ENCODE results near the gene IRAK2.

DNA sequence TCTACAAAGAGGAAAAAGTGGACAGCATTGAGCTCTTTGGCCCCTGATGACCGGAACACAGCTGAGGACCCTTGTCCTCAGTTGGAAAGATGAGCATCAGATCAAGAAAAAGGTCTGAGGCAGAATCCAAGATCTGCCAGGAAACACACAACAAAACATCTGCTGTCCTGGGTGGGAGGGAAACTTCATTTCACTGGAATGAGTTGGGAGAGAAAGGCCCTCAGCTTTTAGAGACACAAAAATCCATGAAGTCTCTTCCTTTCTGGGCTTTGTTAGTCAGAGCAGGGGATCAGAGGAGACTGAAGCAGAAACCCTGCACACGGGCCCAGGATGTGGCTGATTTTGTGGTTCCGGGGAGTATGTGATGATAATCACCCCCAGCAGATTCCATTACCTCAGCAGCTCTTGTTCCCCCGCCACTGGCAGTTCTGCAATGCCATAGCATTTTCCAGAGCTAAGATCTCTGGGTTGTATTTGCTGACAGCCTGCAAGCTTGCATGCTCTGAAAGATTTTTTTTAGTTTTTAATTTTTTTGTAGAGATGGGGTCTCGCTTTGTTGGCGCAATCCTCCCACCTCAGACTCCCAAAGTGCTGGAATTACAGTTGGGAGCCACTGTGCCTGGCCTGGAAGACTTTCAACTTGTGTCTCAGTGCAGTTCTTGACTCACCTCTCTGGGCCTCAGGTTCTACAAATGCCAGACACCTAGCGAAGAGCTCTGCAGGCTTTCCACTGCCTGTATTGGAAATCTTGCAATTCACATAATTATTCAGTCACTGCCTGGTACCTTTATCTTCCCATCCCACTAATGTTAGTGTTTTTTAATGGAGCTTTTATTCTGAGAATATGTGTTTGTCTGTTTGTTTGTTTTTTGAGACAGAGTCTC is 77.7 kb downstream of the IRAK2 start:
- no peak for TF ChIP-seq POLR2A (IDR thresholded peaks at IDR 0.05)
- no peak for TF ChIP-seq CTCF (IDR thresholded peaks at IDR 0.05)
